Epithelial cell of proximal tubule (primary cell): ENCODE results near the gene THOC2. TPM values are rescaled to one million over a fixed set of nuclear protein-coding genes. Genes with fewer than 3 reads are reported as not detected.

Source experiments
- DNase-seq: peaks from one replicate; pipeline ENCODE4 v3.0.0-alpha.2; 2011; ENCODE audit warnings: low read depth
- H3K4me3 ChIP-seq: 2 replicates; pipeline ENCODE4 v1.5.1; 2011; ENCODE audit warnings: low read depth, mild to moderate bottlenecking, low read length
- total RNA-seq: library from RNA; depleted of rRNA; stranded (reverse); fragments of >200 nt; gene quantifications from 2 replicates; pipeline ENCODE4 v1.2.3, GENCODE V29; 2015
- TF ChIP-seq, protein P1 (sequence below): conservative IDR thresholded peaks from 2 replicates; pipeline ENCODE4 v1.5.1; 2012; ENCODE audit warnings: low read depth, mild to moderate bottlenecking, low read length

Gene THOC2
- total RNA-seq, 1 donor from 2014 or later: 47.4 TPM

DNA sequence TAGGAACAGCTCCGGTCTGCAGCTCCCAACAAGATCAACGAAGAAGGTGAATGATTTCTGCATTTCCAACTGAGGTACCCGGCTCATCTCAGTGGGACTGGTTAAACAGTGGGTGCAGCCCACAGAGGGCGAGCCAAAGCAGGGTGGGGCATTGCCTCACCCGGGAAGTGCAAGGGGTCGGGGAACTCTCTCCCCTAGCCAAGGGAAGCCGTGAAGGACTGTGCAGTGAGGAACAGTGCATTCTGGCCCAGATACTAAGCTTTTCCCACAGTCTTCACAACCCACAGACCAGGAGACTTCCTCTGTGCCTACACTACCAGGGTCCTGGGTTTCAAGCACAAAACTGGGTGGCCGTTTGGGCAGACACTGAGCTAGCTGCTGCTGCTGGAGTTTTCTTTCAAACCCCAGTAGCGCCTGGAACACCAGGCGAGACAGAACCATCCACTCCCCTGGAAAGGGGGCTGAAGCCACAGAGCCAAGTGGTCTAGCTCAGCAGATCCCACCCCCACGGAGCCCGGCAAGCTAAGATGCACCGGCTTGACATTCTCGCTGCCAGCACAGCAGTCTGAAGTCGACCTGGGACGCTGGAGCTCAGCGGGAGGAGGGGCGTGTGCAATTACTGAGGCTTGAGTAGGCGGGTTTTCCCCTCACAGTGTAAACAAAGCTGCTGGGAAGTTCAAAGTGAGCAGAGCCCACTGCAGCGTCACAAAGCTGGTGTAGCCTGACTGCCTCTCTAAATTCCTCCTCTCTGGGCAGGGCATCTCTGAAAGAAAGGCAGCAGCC is 84.6 kb downstream of the THOC2 start:
- H3K4me3 ChIP-seq: no peak overlapping the region
- TF ChIP-seq, protein P1, sequence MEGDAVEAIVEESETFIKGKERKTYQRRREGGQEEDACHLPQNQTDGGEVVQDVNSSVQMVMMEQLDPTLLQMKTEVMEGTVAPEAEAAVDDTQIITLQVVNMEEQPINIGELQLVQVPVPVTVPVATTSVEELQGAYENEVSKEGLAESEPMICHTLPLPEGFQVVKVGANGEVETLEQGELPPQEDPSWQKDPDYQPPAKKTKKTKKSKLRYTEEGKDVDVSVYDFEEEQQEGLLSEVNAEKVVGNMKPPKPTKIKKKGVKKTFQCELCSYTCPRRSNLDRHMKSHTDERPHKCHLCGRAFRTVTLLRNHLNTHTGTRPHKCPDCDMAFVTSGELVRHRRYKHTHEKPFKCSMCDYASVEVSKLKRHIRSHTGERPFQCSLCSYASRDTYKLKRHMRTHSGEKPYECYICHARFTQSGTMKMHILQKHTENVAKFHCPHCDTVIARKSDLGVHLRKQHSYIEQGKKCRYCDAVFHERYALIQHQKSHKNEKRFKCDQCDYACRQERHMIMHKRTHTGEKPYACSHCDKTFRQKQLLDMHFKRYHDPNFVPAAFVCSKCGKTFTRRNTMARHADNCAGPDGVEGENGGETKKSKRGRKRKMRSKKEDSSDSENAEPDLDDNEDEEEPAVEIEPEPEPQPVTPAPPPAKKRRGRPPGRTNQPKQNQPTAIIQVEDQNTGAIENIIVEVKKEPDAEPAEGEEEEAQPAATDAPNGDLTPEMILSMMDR: no peak
- peak; percentile 51 for DNase-seq

DNA sequence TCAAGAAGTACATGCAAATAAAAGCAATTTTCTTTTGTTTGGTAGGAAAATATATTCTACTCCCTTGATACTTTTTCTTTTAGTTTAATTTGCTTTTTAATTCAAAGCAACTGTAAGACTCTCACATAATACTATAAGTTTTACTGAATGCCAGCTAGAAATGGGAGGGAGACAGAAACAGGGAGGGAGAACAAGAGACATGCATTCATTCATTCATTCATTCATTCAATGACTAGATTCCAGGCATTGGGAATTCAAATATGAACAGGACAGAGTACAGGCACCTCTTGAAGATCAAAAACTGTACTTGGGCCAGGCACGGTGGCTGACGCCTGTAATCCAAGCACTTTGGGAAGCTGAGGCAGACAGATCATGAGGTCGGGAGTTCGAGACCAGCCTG is 85.6 kb downstream of the THOC2 start:
- H3K4me3 ChIP-seq: no peak overlapping the region
- no peak for DNase-seq
- TF ChIP-seq, protein P1: no peak

DNA sequence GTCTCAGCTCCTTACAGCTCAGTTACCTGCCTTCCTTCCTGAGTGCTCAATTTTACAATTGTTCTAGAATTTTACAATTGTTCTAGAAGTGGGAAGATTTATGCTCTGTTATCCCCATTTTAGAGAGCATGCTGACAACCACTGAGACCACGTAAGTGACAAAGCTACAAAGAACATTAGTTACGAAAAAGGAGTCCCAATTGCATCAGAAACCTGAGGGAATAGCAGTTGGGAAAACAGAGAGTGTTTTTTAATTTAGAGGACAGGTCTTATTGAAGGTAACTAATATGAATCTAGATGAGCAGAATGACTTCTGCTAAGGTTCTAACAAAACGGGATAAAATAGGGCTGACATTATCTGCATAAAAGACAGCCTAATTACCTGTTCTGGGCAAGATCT is 103.3 kb downstream of the THOC2 start:
- no peak overlapping the region for H3K4me3 ChIP-seq
- no peak for DNase-seq
- TF ChIP-seq, protein P1: no peak

DNA sequence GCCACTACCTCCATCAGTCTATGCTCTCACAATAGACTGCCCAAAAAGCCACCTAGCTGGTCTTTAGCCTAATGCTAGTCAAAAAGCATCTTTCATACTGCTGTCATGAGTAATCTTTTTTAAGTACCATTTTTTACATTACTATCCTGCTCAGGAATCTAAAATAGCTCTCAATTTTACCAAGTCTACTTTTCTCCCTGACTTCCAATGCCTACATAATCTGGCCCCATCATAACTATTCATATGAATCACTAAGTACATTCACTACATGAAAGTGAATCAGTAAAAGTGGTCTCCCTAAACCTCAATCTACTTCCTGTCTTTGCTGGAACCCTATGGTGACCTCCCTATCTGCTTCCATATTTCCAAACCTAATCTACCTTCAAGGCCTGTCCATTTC is 105.9 kb downstream of the THOC2 start:
- DNase-seq: no peak
- TF ChIP-seq, protein P1: no peak

DNA sequence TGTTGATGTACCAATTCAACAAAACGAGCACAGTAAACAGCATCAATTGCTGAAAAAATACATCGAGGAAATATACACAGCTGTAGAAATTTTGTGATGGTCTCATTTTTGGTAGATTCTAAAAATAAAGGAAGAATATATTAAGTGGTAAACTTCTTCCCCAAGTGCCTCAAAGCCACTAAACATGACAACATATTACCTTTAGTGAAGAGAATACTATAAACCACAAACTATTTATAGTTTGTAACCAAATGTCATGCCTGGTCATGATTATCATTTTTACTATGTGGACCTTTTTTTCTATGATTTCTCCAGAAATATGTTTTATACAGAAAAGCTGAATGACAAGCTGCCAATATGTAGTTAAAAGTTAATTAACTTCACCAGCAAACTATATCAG is 106.9 kb downstream of the THOC2 start:
- DNase-seq: no peak
- TF ChIP-seq, protein P1: no peak
- no peak overlapping the region for H3K4me3 ChIP-seq

More for the DNA sequence above, 105.9 kb downstream of the THOC2 start:
- H3K4me3 ChIP-seq: no peak overlapping the region

DNA sequence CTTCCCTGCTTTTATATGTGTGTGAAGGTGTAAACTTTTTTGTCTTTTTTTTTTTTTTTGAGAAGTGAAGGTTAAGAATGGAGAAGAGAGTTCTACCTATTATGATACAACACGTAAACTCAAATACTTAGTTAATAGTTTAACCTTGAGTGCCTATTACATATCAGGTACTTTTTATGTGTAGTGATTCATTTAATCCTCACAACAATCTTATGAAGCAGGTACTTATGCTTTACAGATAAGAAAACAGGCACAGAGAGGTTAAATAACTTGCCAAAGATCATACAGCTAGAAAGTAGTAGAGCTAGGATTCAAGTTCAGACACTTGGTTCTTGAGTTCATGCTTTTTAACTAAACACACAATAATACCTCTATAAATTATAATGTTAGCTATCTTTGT is 107.4 kb downstream of the THOC2 start:
- no peak overlapping the region for H3K4me3 ChIP-seq
- TF ChIP-seq, protein P1: no peak
- no peak for DNase-seq

DNA sequence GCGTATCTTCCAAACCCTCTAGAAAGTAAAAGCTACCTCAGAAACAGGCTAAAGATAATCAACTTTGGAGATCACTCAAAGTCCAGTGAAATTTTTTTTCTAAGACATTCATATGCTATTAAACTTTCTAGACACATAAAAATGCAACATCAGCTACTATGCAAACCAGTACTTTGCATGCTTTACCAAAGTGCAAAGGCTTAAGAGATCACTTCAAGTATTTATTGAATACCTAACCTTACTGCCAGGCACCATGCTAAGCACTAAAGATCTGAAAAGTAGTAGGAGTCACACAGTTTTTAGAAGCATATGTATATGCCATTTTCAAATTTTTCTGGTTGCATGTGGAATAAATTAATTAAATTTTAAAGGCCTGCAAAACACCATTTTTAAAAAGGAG is 115.8 kb downstream of the THOC2 start:
- no peak for DNase-seq
- no peak overlapping the region for H3K4me3 ChIP-seq
- TF ChIP-seq, protein P1: no peak
